Lower leg skin (tissue), 4 donors: ENCODE results near the gene CTNNAL1. TPM values are rescaled to one million over a fixed set of nuclear protein-coding genes. Genes with fewer than 3 reads are reported as not detected.

Source experiments
- DNase-seq, 2 donors: peaks; one replicate each; pipeline ENCODE4 v3.0.0-alpha.2; 2019; ENCODE audit warnings: low spot score in 2 of 2
- H3K4me3 ChIP-seq: fragments of 200-600 bp; sonication (generic); 2 replicates; pipeline ENCODE4 v1.5.1; 2017; ENCODE audit warnings: mild to moderate bottlenecking, low read depth; ENCODE audit not compliant: poor library complexity, severe bottlenecking
- POLR2A ChIP-seq, 2 donors: fragments of 450-650 bp; IDR thresholded peaks; one replicate each; pipeline ENCODE4 v1.6.1; 2016 to 2017; ENCODE audit warnings: antibody characterized with exemption in 2 of 2, mild to moderate bottlenecking in 1 of 2, moderate library complexity in 1 of 2
- WGBS, 2 donors: methylation state at CpG; one replicate each; pipeline ENCODE4 v1.1.5; 2018; 5-methylcytosine and 5-hydroxymethylcytosine counted together
- intact Hi-C: fragments of 100-400 bp; cut with DNase I; formaldehyde crosslinking; loops from one replicate; pipeline ENCODE4 v1.15.0; 2023; ENCODE audit warnings: low total_unique reads
- total RNA-seq, 4 donors: library from RNA; depleted of rRNA; stranded (reverse); fragments of >200 nt; gene quantifications; one replicate each; pipeline ENCODE4 v1.1.0, GENCODE V29; 2016
- TF ChIP-seq, protein P1 (sequence below), 3 donors: fragments of 450-650 bp; IDR thresholded peaks; one replicate each; pipeline ENCODE4 v1.5.1; 2016; ENCODE audit warnings: antibody characterized with exemption in 3 of 3, mild to moderate bottlenecking in 3 of 3, moderate library complexity in 2 of 3

Gene CTNNAL1
- total RNA-seq, 4 donors from 2014 or later = 15.1 to 21.7 (median 17.6) TPM

GRCh38 chr9:108956631-108957026 is 56.7 kb downstream of the CTNNAL1 start:
- no peak for TF ChIP-seq POLR2A (IDR thresholded peaks at IDR 0.05)
- TF ChIP-seq, protein P1, sequence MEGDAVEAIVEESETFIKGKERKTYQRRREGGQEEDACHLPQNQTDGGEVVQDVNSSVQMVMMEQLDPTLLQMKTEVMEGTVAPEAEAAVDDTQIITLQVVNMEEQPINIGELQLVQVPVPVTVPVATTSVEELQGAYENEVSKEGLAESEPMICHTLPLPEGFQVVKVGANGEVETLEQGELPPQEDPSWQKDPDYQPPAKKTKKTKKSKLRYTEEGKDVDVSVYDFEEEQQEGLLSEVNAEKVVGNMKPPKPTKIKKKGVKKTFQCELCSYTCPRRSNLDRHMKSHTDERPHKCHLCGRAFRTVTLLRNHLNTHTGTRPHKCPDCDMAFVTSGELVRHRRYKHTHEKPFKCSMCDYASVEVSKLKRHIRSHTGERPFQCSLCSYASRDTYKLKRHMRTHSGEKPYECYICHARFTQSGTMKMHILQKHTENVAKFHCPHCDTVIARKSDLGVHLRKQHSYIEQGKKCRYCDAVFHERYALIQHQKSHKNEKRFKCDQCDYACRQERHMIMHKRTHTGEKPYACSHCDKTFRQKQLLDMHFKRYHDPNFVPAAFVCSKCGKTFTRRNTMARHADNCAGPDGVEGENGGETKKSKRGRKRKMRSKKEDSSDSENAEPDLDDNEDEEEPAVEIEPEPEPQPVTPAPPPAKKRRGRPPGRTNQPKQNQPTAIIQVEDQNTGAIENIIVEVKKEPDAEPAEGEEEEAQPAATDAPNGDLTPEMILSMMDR (IDR thresholded peaks at IDR 0.05) = no peak
- DNase-seq = no peak
- intact Hi-C loops = no loop called here
- H3K4me3 ChIP-seq = no peak overlapping the region

GRCh38 chr9:108956022-108956630 is 57.2 kb downstream of the CTNNAL1 start:
- intact Hi-C loops = no loop called here
- WGBS, 2 donors = 86 to 90% methylated on average over 4 of the region's 4 CpGs
- no peak overlapping the region for H3K4me3 ChIP-seq
- no peak for DNase-seq
- TF ChIP-seq, protein P1 (IDR thresholded peaks at IDR 0.05) = no peak
- no peak for TF ChIP-seq POLR2A (IDR thresholded peaks at IDR 0.05)

DNA sequence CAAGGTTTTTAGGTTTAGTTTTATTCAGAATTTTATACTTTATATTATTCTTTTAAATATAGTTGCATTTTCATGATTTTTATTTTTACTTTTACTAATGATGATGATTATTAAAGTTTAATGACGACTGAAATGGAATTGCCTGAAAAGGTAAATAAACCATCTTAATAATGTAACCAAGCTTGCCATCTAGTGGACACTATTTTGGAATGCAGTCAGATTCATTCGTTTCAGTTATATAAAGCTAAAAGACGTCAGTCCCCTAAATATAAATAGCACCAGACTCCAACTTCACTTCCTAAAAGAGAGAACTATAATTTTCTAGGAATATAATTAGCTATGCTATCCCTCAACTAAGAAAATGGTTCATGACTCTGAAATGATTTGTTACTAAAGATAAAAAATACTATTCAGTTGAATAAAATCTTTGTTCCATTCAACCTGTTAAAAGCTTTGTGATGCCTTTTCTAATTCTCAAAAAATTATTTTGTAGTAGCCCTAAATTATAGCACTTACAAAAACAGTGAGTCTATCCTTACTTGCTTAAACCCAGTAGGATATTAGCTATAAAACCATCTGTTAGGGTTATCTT is 59.2 kb downstream of the CTNNAL1 start:
- intact Hi-C loops = no loop called here
- no peak overlapping the region for H3K4me3 ChIP-seq
- 0 to 1% methylated on average over 3 of the region's 3 CpGs for WGBS, 2 donors
- TF ChIP-seq POLR2A (IDR thresholded peaks at IDR 0.05) = no peak
- TF ChIP-seq, protein P1 (IDR thresholded peaks at IDR 0.05) = peak in 1 of 3 donors; percentile 23
- DNase-seq = no peak

DNA sequence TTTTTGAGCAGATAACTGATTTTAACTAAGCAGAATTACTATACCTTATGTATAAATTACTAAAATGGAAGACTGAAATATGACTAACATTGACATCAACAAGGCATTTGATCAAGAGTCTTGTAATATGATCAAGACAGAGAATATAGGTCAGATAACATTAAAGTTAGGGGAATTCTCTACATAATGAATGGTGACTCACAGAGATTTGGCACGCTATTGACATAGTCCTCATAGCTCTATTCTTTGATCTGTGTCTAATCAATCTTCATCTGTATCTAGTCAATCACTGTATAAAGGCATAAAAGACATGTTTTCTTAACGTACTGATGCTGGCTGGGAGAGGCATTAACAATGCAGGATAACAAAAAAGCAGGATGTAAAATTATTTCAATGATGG is 61.7 kb downstream of the CTNNAL1 start:
- TF ChIP-seq, protein P1 (IDR thresholded peaks at IDR 0.05) = no peak
- no peak for TF ChIP-seq POLR2A (IDR thresholded peaks at IDR 0.05)
- H3K4me3 ChIP-seq = no peak overlapping the region
- intact Hi-C loops = no loop called here
- 45 to 56% methylated on average over 2 of the region's 2 CpGs for WGBS, 2 donors
- no peak for DNase-seq

DNA sequence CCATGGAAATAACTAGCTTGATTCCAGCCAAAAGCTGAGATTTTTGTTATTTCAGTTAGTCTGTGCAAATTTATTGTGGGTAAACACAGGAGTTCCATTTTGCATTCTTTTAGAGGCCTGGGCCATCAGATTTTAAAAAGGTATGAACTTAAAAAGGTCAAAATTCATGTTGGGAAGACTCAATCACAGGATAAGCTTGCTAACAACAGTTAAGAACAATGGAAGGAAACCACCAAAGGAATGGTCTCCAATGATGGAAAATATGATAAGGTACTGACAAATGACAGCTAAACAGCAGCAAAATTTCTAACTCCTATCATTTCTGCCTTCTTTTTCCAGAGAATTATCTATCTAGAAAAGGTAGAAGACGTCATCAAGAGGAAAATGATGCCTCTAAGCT is 63.1 kb downstream of the CTNNAL1 start:
- 77 to 81% methylated on average over 1 of the region's 1 CpG for whole genome bisulfite sequencing, 2 donors
- DNase-seq = no peak
- intact Hi-C loops = no loop called here
- no peak overlapping the region for H3K4me3 ChIP-seq
- TF ChIP-seq, protein P1 (IDR thresholded peaks at IDR 0.05) = no peak

GRCh38 chr9:108939975-108940374 is 73.3 kb downstream of the CTNNAL1 start:
- intact Hi-C loops = no loop called here
- no peak for DNase-seq
- no peak overlapping the region for H3K4me3 ChIP-seq
- TF ChIP-seq, protein P1 (IDR thresholded peaks at IDR 0.05) = no peak
- TF ChIP-seq POLR2A (IDR thresholded peaks at IDR 0.05) = no peak
- 90 to 94% methylated on average over 4 of the region's 4 CpGs for WGBS, 2 donors
